Hindlimb muscle (tissue), 1 donor: Measurements from ENCODE around the gene NUP98. TPM values are rescaled to one million over a fixed set of nuclear protein-coding genes. Genes with fewer than 3 reads are reported as not detected.
"Not testable (repeated sequence)": the region's sequence is repeated elsewhere in the genome, so short reads cannot be mapped to it uniquely, and the experiment has no call there.

Experiments used
- DNase-seq: peaks from one replicate; pipeline ENCODE4 v3.0.0-alpha.2; 2013
- polyA plus RNA-seq: library from polyadenylated mRNA; unstranded; fragments of 120-200 nt; gene quantifications from one replicate; pipeline ENCODE4 v1.2.1, GENCODE V29; 2013; ENCODE audit not compliant: insufficient read length

NUP98 gene
- polyA plus RNA-seq, 1 donor, result 40.1 TPM

GRCh38 chr11:3796801-3797328, 489 bp downstream of the NUP98 start:
- no peak for DNase-seq

- no peak for DNase-seq
These were observed 1.0 kb downstream of the NUP98 start for GRCh38 chr11:3796346-3796745.

- no peak for DNase-seq
These were observed 1.4 kb downstream of the NUP98 start for GRCh38 chr11:3796002-3796311.

DNA sequence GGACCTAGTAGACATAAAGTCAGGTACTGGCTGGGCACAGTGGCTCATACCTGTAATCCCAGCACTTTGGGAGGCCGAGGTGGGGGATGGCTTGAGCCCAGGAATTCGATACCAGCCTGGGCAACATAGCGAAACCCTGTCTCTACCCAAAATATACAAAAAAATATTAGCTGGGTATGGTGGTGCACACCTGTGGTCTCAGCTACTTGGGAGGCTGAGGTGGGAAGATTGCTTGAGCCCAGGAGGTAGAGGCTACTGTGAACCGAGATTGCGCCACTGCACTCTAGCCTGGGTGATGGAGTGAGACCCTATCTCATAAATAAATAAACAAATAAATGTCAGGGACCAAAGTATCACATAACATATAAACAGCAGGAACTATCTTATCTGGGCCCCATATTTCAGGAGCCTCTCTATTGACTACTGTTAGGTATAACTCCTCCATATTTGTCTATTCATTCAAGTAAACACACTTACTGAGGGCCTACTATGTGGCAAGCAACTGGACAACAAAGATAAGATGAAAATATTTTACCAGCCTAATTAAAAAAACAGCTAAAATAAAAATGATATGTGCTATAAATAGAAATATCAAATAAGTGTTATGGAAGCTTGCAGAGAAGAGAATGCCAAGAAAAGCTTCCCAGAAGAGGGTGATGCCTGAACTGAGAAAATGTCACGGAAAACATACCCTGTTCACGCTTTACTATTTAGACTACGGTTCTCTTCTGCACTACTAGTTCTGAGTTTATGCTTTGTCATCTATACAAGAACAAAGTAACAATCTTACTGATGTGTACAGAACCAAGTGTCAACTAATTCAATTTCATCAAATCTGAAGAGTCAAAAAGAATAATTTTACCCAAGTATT, 2.0 kb downstream of the NUP98 start:
- DNase-seq, result no peak

DNA sequence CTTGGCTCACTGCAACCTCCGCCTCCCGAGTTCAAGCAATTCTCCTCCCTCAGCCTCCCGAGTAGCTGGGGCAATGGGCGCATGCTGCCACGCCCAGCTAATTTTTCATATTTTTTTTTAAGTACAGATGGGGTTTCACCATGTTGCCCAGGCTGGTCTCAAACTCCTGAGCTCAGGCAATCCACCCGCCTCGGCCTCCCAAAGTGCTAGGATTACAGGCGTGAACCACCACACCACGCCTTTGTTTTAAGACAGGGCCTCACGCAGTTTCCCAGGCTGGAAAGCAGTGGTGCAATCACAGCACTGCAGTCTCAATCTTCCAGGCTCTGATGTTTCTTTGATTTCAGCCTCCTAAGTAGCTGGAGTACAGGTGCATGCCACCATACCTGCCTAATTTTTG, 3.0 kb downstream of the NUP98 start:
- DNase-seq, result not testable (repeated sequence)

- DNase-seq, result no peak
These were observed 10.4 kb downstream of the NUP98 start for GRCh38 chr11:3786781-3787428.

DNA sequence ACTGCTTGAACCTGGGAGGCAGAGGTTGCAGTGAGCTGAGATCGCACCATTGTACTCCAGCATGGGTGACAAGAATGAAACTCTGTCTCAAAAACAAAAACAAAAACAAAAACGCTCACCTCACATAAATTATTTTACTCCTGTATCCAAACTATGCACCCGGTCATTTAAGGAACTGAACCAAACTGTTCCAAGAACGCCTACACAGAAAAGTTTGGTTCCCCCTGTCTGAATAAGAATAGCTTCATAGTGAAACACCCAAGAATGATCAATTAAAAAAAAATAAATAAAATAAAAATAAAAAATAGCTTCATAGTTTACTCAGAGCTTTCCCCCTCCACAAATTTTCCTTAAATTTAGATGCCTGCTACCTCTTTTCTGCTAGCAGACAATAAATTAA, 13.7 kb downstream of the NUP98 start:
- no peak for DNase-seq

DNA sequence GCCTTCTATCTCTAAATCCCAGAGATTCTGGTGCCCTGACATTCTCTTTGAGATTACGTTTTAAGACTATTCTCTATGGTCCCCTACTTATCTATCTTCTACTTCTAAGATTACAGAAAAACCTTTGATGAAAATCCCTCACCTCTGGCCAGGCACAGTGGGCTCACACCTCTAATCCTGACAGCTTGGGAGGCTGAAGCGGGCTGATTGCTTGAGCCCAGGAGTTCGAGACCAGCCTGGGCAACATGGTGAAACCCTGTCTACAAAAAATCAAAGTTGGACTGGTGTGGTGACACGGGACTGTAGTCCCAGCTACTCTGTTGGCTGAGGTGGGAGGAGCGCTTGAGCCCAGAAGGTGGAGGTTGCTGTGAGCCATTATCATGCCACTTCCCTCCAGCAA, 14.4 kb downstream of the NUP98 start:
- DNase-seq, result no peak

DNA sequence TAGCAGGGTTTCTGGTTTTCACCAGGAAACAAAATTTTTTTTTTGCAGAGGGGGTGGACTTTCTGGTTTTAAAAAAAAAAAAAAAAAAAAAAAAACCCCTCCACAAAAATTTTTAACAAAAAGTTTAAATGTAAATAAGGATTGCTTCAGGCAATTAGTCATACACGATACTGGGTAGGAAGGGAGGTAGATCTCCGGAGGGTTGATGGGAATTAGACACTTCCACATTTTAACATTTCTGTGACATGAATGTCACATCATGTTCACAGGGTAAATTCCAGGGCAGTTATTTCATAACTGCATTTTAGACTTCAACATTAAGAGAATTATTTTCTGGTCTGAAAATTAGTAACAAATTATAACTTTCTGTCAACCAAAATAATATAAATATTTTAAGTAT, 15.9 kb downstream of the NUP98 start:
- no peak for DNase-seq

GRCh38 chr11:3775736-3776406, 21.5 kb downstream of the NUP98 start:
- peak; percentile 62 for DNase-seq

DNA sequence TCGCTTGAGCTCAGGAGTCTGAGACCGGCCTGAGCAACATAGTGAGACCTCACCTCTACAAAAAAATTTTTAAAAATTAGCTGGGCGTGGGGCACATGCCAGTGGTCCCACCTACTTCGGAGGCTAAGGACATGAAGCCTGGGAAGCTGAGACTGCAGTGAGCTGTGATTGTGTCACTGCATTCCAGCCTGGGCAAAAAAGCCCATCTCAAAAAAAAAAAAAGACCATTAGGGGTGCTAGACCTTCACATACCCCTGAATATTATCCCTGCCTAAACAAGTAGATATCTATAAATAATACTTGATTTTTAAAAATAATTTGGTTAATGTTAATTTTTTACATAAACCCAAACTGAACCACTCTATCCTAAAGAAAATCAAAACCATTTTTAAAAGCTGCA, 24.2 kb downstream of the NUP98 start:
- DNase-seq, result no peak

DNA sequence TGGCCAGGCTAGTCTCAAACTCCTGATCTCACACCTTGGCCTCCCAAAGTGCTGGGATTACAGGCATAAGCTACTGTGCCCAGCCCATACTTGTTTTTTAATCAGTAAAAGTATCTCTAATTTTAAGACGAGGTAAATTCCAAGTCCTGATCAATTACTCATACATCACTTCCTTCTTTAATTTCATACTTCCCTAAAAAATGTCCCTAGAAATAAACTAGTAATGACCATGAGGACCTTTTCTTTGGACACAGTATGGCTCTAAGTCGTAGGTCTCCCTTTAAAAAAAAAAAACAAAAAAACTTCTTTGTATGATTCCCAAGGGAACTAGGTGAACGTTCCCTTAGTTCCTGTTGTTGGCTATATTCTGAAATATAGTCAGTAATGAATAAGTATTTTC, 29.8 kb downstream of the NUP98 start:
- DNase-seq, result no peak

GRCh38 chr11:3766836-3767235, 30.5 kb downstream of the NUP98 start:
- not testable (repeated sequence) for DNase-seq

GRCh38 chr11:3764266-3764665, 33.1 kb downstream of the NUP98 start:
- no peak for DNase-seq

DNA sequence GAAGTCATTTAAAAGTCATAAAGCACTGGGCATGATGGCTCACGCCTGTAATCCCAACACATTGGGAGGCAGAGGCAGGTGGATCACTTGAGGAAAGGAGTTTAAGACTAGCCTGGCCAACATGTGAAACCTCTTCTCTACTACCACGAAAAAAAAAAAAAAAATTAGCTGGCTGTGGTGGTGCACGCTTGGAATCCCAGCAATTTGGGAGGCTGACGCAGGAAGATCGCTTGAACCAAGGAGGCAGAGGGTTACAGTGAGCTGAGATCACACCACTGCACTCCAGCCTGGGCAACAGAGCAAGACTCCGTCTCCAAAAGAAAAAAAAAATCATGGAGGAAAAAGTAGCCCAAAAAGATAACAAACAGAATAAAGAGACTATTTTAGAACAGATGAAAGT, 42.2 kb downstream of the NUP98 start:
- DNase-seq, result no peak

DNA sequence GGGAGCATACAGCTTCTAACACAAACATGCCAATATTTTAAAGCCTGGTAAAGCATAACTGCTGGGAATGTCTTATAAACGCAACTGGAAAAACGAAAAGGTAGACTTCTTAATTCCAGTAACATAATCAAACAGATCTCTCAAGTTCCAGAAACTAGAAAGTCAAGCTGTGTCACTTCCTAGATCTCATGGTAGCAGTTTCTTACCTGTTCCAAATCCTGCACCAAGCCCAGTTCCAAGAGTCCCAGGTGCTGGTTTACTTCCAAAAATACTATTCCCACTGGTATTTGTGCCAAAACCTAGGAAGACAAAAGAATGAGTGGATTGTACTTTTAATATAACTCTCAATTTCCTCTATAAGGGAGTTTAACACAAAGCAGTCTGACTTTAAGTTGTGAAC, 44.2 kb downstream of the NUP98 start:
- no peak for DNase-seq

DNA sequence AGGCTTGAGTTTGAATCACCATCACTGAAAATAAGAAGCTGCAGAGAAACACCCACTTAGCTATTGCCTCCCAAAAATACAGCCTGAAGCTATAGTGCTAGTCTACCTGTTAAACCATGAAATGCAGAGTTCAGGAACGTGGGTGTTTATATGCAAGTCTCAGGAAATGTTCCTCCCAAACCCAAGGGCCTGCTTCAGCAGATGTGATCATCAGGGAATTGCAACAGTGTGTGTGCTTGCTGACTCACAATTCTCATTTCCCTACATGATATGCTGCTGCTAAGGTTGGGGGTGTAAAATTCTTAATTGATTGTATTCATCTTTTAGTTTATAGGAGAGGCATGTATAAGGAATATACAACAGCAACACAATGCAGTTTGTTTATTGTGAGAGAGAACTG, 49.6 kb downstream of the NUP98 start:
- DNase-seq, result no peak

GRCh38 chr11:3745161-3745560, 52.2 kb downstream of the NUP98 start:
- DNase-seq, result no peak

DNA sequence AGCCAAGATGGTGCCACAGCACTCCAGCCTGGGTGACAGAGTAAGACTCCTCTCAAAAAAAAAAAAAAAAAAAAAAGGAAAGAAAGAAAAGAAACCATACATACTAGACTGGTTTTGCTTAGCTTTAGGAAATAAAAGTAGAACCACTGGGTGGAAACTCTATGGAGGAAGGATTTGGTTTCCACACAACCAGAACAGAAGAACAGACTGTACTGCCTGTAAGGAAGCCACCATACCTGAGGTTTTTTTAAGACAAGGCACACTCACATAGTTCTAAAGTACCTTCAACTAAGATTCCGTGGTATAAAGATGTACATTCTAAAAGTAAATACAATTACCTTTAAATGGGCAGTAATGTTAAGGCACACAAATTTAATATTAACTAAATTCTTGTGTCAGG, 58.6 kb downstream of the NUP98 start:
- no peak for DNase-seq

DNA sequence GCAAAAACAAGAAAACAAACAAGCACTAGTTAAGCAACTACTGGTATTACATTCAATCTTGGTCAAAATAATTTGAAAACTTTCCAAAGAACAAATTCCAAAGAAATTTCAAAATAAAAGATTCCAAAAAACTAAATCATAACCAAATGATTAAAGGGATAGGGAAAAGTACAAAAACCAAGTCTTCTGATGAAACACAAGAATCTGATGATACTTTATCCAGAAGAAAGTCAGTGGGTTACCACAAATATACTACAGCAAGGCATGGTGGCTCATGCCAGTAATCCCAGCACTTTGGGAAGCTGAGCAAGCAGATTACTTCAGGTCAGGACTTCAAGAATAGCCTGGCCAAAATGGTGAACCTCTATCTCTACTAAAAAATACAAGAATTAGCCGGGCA, 59.1 kb downstream of the NUP98 start:
- no peak for DNase-seq

DNA sequence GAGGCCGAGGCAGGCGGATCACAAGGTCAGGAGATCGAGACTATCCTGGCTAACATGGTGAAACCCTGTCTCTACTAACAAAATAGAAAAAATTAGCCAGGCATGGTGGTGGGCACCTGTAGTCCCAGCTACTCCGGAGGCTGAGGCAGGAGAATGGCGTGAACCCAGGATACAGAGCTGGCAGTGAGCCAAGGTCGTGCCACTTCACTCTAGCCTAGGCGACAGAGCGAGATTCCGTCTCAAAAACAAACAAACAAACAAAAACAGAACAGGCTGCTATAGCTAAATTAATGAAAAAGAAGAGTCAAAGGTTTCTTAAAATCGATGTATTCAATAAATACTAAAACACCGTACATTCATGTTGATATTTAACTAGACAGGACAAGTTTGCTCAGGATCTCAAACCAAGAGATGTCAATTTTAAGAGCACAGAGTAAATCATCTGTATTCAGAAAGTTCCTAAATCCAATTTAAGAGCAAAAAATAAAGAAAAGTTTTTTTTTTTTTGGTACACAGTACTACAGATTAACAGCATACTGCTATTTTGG, 59.9 kb downstream of the NUP98 start:
- no peak for DNase-seq

DNA sequence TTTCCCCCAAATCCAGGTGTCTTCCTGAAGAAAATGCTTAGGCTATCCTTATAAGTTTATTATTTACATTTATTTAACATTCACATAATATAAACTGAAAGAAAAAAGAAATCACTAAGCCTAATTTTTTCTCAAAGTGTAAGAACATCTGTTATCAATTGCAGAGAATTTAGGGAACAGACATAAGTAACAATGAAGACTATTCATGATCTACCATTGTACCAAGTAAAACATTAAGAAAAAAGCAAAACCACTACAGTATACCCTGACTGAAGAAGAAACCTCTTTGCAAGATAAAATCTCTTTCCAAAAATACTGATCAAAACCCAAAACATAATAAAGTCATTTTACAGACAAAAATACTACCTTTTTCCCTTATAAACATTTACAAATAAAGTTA, 60.5 kb downstream of the NUP98 start:
- DNase-seq, result no peak

- no peak for DNase-seq
These were observed 61.5 kb downstream of the NUP98 start for GRCh38 chr11:3735827-3736226.
